Stomach (tissue), 9 donors: Measurements from ENCODE around the gene PDLIM5. TPM values are rescaled to one million over a fixed set of nuclear protein-coding genes. Genes with fewer than 3 reads are reported as not detected.

Source experiments
- DNase-seq, 2 donors: peaks; one replicate each; pipeline versions ENCODE4 v3.0.0 to v3.0.0-alpha.2; 2013 to 2019
- H3K27ac ChIP-seq, 5 donors: fragments of 200-600 bp in 4 of 5; sonication (generic) in 4 of 5; one replicate each; pipeline ENCODE4 v1.5.1; 2013 to 2019; ENCODE audit warnings: mild to moderate bottlenecking in 1 of 5, moderate library complexity in 1 of 5
- H3K27me3 ChIP-seq, 3 donors: fragments of 200-600 bp; sonication (generic); one replicate each; pipeline ENCODE4 v1.5.1; 2017 to 2019; ENCODE audit warnings: mixed run types in 1 of 3
- H3K36me3 ChIP-seq, 4 donors: fragments of 200-600 bp; sonication (generic); 1 replicate in 3 of 4; 2 replicates in 1 of 4; pipeline ENCODE4 v1.5.1; 2016 to 2019
- H3K4me1 ChIP-seq, 4 donors: fragments of 200-600 bp; sonication (generic); one replicate each; pipeline ENCODE4 v1.5.1; 2016 to 2019
- H3K4me3 ChIP-seq, 4 donors: fragments of 200-600 bp; sonication (generic) in 3 of 4; one replicate each; pipeline ENCODE4 v1.5.1; 2016 to 2019; ENCODE audit warnings: mild to moderate bottlenecking in 1 of 4
- H3K9me3 ChIP-seq, 4 donors: fragments of 200-600 bp; sonication (generic); one replicate each; pipeline ENCODE4 v1.5.1; 2016 to 2019
- CTCF ChIP-seq, 7 experiments: fragments of 450-650 bp in 4 of 7; fragments of 200-600 bp in 3 of 7; sonication (generic) in 3 of 7; IDR thresholded peaks; one replicate each; pipeline ENCODE4 v1.5.1; 2016 to 2019; ENCODE audit warnings: antibody characterized with exemption in 7 of 7, control low read depth in 2 of 7, mild to moderate bottlenecking in 1 of 7
- EP300 ChIP-seq: sonication (generic); formaldehyde crosslinking; IDR thresholded peaks from one replicate; pipeline ENCODE4 v1.6.1; 2017; ENCODE audit warnings: antibody characterized with exemption
- POLR2A ChIP-seq, 4 donors: fragments of 450-650 bp; IDR thresholded peaks; one replicate each; pipeline ENCODE4 v1.6.1; 2016; ENCODE audit warnings: antibody characterized with exemption in 4 of 4, control low read depth in 2 of 4, mild to moderate bottlenecking in 1 of 4, moderate library complexity in 1 of 4
- POLR2AphosphoS5 ChIP-seq, 3 donors: sonication (generic); formaldehyde crosslinking; IDR thresholded peaks; one replicate each; pipeline ENCODE4 v1.6.1; 2016; ENCODE audit warnings: antibody characterized with exemption in 3 of 3
- WGBS, 5 donors: extraction: QIAGEN DNeasy Blood & Tissue Kit in 3 of 5; methylation state at CpG; one replicate each; pipeline versions ENCODE4 v1.1.5 to v1.1.7; 2013 to 2018; 5-methylcytosine and 5-hydroxymethylcytosine counted together
- intact Hi-C: fragments of 100-400 bp; cut with DNase I; formaldehyde crosslinking; loops from one replicate; pipeline ENCODE4 v1.15.1; 2023; ENCODE audit warnings: low total_unique reads
- polyA plus RNA-seq, 3 donors: library from polyadenylated mRNA; stranded (reverse); fragments of 200-250 nt; gene quantifications; one replicate each; pipeline ENCODE4 v1.2.3, GENCODE V29; 2013
- total RNA-seq, 5 donors: library from RNA; depleted of rRNA; stranded (reverse); fragments of >200 nt; gene quantifications; one replicate each; pipeline versions ENCODE4 v1.1.0 to v1.2.3, GENCODE V29; 2014 to 2016
- donor health status: healthy with polysubstance abuse.
- donor health status: Bipolar disorder and iron deficiency.
- donor health status: healthy.

PDLIM5 gene
- total and polyA plus RNA-seq, 8 donors = 23.7 to 311 (median 40.3) TPM

GRCh38 chr4:94483895-94484294 is 32.2 kb downstream of the PDLIM5 start:
- H3K4me3 ChIP-seq = no peak overlapping the region
- no peaks in the 10 kb centered on the region for H3K27me3 ChIP-seq
- no peak for TF ChIP-seq POLR2AphosphoS5 (IDR thresholded peaks at IDR 0.05)
- no peak for TF ChIP-seq EP300
- no peak for TF ChIP-seq CTCF (IDR thresholded peaks at IDR 0.05)
- no peak for TF ChIP-seq POLR2A (IDR thresholded peaks at IDR 0.05)
- DNase-seq = no peak
- peaks cover 0 to 66% (median 27%) of the 10 kb centered on the region in 4 donors for H3K4me1 ChIP-seq
- no peak overlapping the region for H3K27ac ChIP-seq
- intact Hi-C loops = no loop called here
- no peaks in the 10 kb centered on the region for H3K9me3 ChIP-seq
- no peaks in the 10 kb centered on the region for H3K36me3 ChIP-seq
- WGBS, 5 donors = 80 to 94% (median 90%) methylated on average over 4 of the region's 4 CpGs

GRCh38 chr4:94484818-94485217 is 33.1 kb downstream of the PDLIM5 start:
- H3K9me3 ChIP-seq = no peaks in the 10 kb centered on the region
- TF ChIP-seq CTCF (IDR thresholded peaks at IDR 0.05) (no peak), POLR2AphosphoS5 (IDR thresholded peaks at IDR 0.05) (no peak), POLR2A (IDR thresholded peaks at IDR 0.05) (no peak), EP300 (no peak)
- no peak overlapping the region for H3K4me3 ChIP-seq
- H3K4me1 ChIP-seq = peaks cover 0 to 60% (median 24%) of the 10 kb centered on the region in 4 donors
- intact Hi-C loops = no loop called here
- H3K36me3 ChIP-seq = no peaks in the 10 kb centered on the region
- no peaks in the 10 kb centered on the region for H3K27me3 ChIP-seq
- 78 to 92% (median 85%) methylated on average over 2 of the region's 2 CpGs for WGBS, 5 donors
- DNase-seq = no peak
- H3K27ac ChIP-seq = no peak overlapping the region

GRCh38 chr4:94486372-94486801 is 34.6 kb downstream of the PDLIM5 start:
- Histone ChIP-seq H3K4me1 (peaks cover 0 to 59% (median 25%) of the 10 kb centered on the region in 4 donors), H3K4me3 (no peak overlapping the region), H3K27ac (peak overlapping the region in 3 of 5 donors; percentile 30 to 74 (median 52)), H3K9me3 (no peaks in the 10 kb centered on the region), H3K27me3 (no peaks in the 10 kb centered on the region), H3K36me3 (no peaks in the 10 kb centered on the region)
- TF ChIP-seq POLR2AphosphoS5 (IDR thresholded peaks at IDR 0.05) (peak in 2 of 3 donors; percentile 54 to 78), POLR2A (IDR thresholded peaks at IDR 0.05) (no peak)
- WGBS, 5 donors = 22 to 50% (median 33%) methylated on average over 2 of the region's 2 CpGs
- intact Hi-C loops = no loop called here
- DNase-seq = peak; percentile 65 to 77

GRCh38 chr4:94488670-94489069 is 36.9 kb downstream of the PDLIM5 start:
- no peak for DNase-seq
- intact Hi-C loops = no loop called here
- Histone ChIP-seq H3K4me1 (peaks cover 0 to 49% (median 22%) of the 10 kb centered on the region in 4 donors), H3K36me3 (no peaks in the 10 kb centered on the region), H3K4me3 (no peak overlapping the region), H3K9me3 (no peaks in the 10 kb centered on the region), H3K27me3 (no peaks in the 10 kb centered on the region), H3K27ac (no peak overlapping the region)
- TF ChIP-seq POLR2AphosphoS5 (IDR thresholded peaks at IDR 0.05) (no peak), POLR2A (IDR thresholded peaks at IDR 0.05) (no peak)
- 84 to 95% (median 93%) methylated on average over 4 of the region's 4 CpGs for WGBS, 5 donors

GRCh38 chr4:94489098-94489497 is 37.4 kb downstream of the PDLIM5 start:
- Histone ChIP-seq H3K27ac (no peak overlapping the region), H3K4me3 (no peak overlapping the region), H3K9me3 (no peaks in the 10 kb centered on the region), H3K27me3 (no peaks in the 10 kb centered on the region), H3K4me1 (peaks cover 0 to 49% (median 22%) of the 10 kb centered on the region in 4 donors), H3K36me3 (no peaks in the 10 kb centered on the region)
- DNase-seq = no peak
- intact Hi-C loops = no loop called here
- no peak for TF ChIP-seq POLR2AphosphoS5 (IDR thresholded peaks at IDR 0.05)
- no peak for TF ChIP-seq POLR2A (IDR thresholded peaks at IDR 0.05)
- no peak for TF ChIP-seq CTCF (IDR thresholded peaks at IDR 0.05)
- TF ChIP-seq EP300 = no peak
- WGBS, 5 donors = 86 to 98% (median 92%) methylated on average over 3 of the region's 3 CpGs
